ENCODE measurements around the gene HVCN1. TPM values are rescaled to one million over a fixed set of nuclear protein-coding genes. Genes with fewer than 3 reads are reported as not detected.
"Not testable (repeated sequence)": the region's sequence is repeated elsewhere in the genome, so short reads cannot be mapped to it uniquely, and the experiment has no call there.

HVCN1 gene, protein sequence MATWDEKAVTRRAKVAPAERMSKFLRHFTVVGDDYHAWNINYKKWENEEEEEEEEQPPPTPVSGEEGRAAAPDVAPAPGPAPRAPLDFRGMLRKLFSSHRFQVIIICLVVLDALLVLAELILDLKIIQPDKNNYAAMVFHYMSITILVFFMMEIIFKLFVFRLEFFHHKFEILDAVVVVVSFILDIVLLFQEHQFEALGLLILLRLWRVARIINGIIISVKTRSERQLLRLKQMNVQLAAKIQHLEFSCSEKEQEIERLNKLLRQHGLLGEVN
- total RNA-seq: 10 to 100 TPM; 47.4 to 49.1 TPM

DNA sequence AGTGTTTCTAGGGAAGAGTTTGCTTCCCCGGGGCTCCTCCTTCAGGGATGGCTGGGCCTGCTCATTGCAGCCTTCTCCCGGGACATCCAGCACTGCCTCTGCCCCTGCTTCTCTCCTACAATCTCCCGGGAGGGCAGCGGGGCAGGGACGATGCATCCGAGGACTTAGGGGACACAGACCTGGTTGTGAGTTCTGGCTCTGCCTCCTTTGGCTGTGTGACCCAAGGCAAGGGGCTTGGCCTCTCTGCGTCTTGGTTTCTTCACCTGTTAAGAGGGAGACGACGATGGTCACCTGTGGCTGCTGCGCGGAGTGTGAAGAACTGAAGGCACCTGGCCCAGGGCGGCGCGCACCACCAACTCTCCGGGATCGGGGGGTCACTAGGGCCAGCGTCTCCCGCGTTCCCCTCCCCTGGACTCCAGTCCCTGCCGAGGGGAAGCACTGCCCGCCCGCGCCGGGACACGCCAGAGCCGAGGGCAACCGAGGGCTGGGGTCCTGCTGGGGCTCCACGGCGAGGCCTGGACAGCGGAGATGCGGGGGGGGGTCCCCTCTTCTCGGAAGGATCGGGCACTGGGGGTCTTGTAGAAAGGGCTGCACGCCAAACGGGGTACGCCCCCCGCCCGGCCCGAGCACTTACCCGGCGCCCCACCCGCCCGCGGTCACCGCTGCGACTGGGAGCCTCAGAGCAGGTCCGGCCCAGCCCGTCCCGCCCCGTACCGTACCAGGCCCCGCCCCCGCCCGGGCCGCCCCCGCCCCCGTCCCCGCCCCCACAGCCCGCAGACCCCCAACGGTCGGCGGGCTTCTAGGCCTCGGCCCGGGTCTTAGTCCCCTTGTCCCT, at the start of gene HVCN1:
Gene HVCN1, minus strand, starts transcription at position 670 of the 835 bp plus-strand sequence. CDS start 5,870 bp downstream, outside the sequence.
- peaks cover 49% of the 10 kb centered on the region for H3K4me1 Mint-ChIP-seq
- peaks cover 2% of the 10 kb centered on the region for H3K9me3 Mint-ChIP-seq
- DNase-seq: peak; percentile 43
- H3K4me3 Mint-ChIP-seq: peak within 1 kb of the TSS; percentile 90
- peak within 1 kb of the TSS; percentile 92 for H3K27ac Mint-ChIP-seq
- H3K27me3 Mint-ChIP-seq: no peaks in the 10 kb centered on the region
- peaks cover 35% of the 10 kb centered on the region for H3K36me3 Mint-ChIP-seq

DNA sequence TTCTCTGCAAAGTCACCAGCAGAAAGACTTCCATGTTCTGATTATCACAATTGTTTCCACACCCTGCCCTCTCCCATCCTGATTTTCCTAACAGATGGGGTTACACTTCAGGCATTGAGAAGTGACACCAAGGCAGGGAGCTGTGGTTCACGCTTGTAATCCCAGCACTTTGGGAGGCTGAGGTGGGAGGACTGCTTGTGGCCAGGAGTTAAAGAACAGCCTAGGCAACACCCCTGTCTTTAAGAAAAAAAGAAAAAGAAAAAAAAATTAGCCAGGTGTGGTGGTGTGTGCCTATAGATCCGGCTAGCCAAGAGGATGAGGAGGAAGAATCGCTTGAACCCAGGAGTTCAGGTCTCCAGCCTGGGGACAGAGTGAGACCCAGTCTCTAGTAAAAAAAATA, 48.6 kb upstream of the HVCN1 start:
- no peaks in the 10 kb centered on the region for H3K27me3 Mint-ChIP-seq
- H3K27ac Mint-ChIP-seq: peak overlapping the region; percentile 12
- H3K9me3 Mint-ChIP-seq: no peaks in the 10 kb centered on the region
- H3K4me3 Mint-ChIP-seq: peak overlapping the region; percentile 34
- peaks cover 57% of the 10 kb centered on the region for H3K36me3 Mint-ChIP-seq
- peaks cover 62% of the 10 kb centered on the region for H3K4me1 Mint-ChIP-seq
- no peak for DNase-seq

DNA sequence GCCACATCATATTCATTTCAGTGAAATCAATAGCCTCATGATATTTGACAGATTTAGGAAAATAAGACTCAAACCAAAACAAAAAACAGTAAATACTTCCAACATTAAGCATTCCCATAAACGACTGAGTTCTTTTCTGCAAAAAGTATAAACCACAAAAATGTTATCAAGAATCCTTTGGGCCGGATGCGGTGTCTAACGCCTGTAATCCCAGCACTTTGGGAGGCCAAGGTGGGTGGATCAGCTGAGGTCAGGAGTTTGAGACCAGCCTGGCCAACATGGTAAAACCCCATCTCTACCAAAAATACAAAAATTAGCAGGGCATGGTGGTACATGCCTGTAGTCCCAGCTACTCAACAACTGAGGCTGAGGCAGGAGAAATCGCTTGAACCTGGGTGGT, 48.1 kb upstream of the HVCN1 start:
- Mint-ChIP-seq H3K27ac (peak overlapping the region; percentile 48), H3K36me3 (peaks cover 58% of the 10 kb centered on the region), H3K4me1 (peaks cover 67% of the 10 kb centered on the region)
- H3K9me3 Mint-ChIP-seq, DNase-seq, H3K4me3 Mint-ChIP-seq, H3K27me3 Mint-ChIP-seq: not testable (repeated sequence)

DNA sequence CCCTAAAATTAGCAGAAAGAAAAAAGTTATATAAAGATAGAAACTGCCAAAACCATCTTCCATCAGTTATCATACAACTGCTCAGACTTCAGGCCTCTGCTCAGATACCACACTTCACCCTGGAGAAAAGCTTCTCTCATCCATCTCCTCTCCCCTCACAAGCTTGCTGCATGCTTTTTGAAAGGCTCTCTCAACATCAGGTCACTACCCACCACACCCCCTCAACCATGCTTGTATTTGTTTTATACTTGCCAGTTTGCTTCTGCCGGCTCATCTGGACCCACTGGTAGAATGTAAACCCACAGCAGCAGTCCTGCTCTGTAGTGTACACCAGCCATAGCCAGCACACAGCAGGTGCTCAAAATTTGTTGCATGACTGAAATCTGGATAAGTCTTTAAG, 45.0 kb upstream of the HVCN1 start:
- no peaks in the 10 kb centered on the region for H3K27me3 Mint-ChIP-seq
- H3K4me1 Mint-ChIP-seq: peaks cover 63% of the 10 kb centered on the region
- no peak for DNase-seq
- H3K27ac Mint-ChIP-seq: peak overlapping the region; percentile 32
- peaks cover 51% of the 10 kb centered on the region for H3K36me3 Mint-ChIP-seq
- peak overlapping the region; percentile 8 for H3K4me3 Mint-ChIP-seq
- no peaks in the 10 kb centered on the region for H3K9me3 Mint-ChIP-seq

DNA sequence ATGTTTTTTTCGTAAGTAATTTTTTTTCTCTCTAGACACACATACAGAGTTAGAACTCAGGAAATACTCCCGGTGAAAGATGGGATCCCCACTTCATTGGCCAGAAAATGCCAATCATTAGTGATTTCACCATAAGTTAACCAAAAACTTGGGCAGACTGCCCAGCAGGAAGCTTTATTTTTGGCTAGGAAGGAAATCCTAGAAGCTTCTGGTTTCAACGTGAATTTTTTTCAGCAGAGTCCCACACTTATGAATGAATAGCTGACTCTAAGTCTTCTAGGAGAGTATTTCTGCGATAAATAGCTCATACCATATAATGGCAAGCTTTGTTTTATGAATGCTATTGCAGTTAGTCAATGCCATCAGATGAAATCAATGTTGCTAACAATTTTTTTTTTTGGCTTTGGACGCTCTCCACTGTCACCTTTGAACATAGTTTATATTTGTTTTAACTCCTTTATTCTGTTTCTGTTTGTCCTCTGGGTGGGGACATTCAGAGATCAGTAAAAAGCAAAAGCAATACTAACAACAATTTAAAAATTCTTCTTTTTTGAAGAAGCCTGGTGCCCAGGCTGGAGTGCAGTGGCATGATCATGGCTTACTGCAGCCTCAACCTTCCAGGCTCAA, 44.3 kb upstream of the HVCN1 start:
- Mint-ChIP-seq H3K4me3 (no peak overlapping the region), H3K27ac (no peak overlapping the region), H3K36me3 (peaks cover 50% of the 10 kb centered on the region), H3K4me1 (peaks cover 61% of the 10 kb centered on the region), H3K27me3 (no peaks in the 10 kb centered on the region), H3K9me3 (no peaks in the 10 kb centered on the region)
- no peak for DNase-seq

DNA sequence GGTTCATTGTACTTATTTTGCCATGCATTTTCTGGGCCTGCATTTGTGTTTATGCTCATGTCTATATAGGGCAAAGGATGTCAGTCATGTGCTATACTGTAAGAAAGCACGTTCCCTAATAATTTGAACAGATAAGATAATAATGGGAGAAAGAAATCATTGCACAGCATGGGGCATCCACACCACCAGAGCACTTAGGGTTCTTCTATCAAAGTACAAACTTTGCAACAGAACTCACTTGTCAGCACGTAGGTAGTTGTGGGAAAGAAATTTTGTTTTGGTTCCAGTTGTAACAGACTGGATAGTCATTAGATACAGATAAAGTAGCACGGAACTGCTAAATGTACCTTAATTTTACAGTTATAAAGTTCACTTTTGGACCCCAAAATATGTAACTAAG, 43.7 kb upstream of the HVCN1 start:
- Mint-ChIP-seq H3K9me3 (no peaks in the 10 kb centered on the region), H3K36me3 (peaks cover 51% of the 10 kb centered on the region), H3K27me3 (no peaks in the 10 kb centered on the region), H3K4me3 (no peak overlapping the region), H3K27ac (no peak overlapping the region), H3K4me1 (peaks cover 60% of the 10 kb centered on the region)
- DNase-seq: no peak

DNA sequence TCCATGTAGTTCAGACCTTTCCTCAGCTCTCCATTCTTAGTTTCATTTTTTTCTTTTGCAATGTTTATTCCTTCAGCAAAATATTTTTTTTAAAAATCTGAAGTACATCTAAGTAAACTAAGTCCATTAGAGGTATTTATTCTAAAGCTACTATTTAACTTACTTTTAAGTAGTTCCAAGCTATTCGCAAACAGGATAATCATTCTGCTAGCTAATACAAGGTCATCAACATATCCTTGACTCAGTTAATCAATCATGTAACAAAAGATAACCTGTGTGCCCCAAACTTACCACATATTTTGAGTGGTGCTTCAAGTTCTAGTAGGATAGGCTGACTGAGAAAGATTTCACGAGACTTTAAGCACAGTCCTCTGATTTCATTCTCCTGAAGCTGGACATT, 42.6 kb upstream of the HVCN1 start:
- Mint-ChIP-seq H3K27ac (peak overlapping the region; percentile 47), H3K4me1 (peaks cover 64% of the 10 kb centered on the region), H3K4me3 (no peak overlapping the region), H3K36me3 (peaks cover 52% of the 10 kb centered on the region), H3K27me3 (no peaks in the 10 kb centered on the region), H3K9me3 (no peaks in the 10 kb centered on the region)
- DNase-seq: no peak

DNA sequence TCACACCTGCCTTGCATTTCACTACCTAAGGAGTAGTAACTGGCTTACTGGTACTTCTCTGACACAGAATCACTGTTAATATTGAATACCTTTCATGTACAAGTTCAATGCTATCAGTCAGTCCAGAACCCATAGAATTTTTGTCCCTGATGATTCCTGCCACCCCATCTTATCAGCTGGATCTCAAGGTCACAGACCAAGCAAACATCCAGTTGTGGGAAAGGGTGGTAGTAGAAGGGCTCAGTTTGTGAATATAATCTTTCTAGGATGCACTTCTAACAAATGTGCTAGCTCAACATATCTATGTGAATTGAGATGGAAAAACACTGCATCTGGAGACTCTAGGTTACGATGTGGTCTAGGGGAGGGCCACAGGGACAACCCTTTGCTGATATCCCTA, 39.7 kb upstream of the HVCN1 start:
- H3K4me1 Mint-ChIP-seq: peaks cover 66% of the 10 kb centered on the region
- peaks cover 55% of the 10 kb centered on the region for H3K36me3 Mint-ChIP-seq
- no peaks in the 10 kb centered on the region for H3K9me3 Mint-ChIP-seq
- H3K27ac Mint-ChIP-seq: peak overlapping the region; percentile 73
- H3K27me3 Mint-ChIP-seq: no peaks in the 10 kb centered on the region
- DNase-seq: no peak
- H3K4me3 Mint-ChIP-seq: no peak overlapping the region

DNA sequence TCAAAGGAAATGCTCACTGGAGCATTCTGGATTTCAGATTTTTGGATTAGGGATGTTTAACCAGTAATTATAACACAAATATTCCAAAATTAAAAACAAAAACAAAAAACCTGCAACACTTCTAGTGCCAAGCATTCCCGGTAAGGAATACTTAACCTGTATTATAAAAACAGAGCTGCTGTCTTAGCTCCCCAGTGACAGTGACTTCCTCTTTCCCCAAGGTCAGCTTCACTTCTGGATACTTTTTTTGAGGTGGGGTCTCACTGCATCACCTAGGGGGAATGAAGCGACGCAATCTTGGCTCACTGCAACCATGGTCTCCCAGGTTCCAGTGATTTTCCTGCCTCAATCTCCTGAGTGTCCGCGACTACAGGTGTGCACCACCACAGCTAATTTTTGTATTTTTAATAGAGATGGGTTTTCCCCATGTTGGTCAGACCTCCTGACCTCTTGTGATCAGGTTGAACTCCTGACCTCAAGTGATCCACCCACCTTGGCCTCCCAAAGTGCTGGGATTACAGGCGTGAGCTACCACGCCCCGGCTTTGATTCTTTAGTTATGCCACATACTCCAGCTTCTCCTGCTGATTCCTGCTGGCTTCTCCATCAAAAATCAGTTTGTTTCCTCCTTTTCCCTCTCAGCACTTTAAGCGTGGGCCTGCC, 37.9 kb upstream of the HVCN1 start:
- peaks cover 56% of the 10 kb centered on the region for H3K36me3 Mint-ChIP-seq
- no peaks in the 10 kb centered on the region for H3K27me3 Mint-ChIP-seq
- peaks cover 51% of the 10 kb centered on the region for H3K4me1 Mint-ChIP-seq
- H3K27ac Mint-ChIP-seq: peak overlapping the region; percentile 68
- H3K4me3 Mint-ChIP-seq: no peak overlapping the region
- DNase-seq: no peak
- H3K9me3 Mint-ChIP-seq: no peaks in the 10 kb centered on the region

DNA sequence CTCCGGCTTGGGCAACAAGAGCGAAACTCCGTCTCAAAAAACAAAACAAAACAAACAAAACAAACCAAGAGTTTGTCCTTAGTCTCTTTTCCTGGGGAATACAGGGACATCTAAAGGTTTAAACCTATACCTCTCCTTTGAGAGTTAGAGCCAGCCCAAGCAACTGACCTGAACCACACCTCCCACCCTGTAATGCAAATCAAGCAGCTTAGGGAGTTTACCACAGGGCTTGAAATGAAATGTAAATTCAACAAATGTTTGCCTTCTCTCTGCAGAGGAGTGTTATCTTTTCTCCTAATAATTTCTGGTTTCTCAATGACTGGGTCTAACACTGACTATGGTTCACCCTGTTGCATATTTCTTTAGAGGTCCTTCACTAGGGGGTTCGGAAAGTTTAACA, 37.1 kb upstream of the HVCN1 start:
- peaks cover 46% of the 10 kb centered on the region for H3K4me1 Mint-ChIP-seq
- H3K9me3 Mint-ChIP-seq: no peaks in the 10 kb centered on the region
- DNase-seq: no peak
- peak overlapping the region; percentile 7 for H3K27ac Mint-ChIP-seq
- H3K27me3 Mint-ChIP-seq: no peaks in the 10 kb centered on the region
- H3K36me3 Mint-ChIP-seq: peaks cover 57% of the 10 kb centered on the region
- H3K4me3 Mint-ChIP-seq: no peak overlapping the region

DNA sequence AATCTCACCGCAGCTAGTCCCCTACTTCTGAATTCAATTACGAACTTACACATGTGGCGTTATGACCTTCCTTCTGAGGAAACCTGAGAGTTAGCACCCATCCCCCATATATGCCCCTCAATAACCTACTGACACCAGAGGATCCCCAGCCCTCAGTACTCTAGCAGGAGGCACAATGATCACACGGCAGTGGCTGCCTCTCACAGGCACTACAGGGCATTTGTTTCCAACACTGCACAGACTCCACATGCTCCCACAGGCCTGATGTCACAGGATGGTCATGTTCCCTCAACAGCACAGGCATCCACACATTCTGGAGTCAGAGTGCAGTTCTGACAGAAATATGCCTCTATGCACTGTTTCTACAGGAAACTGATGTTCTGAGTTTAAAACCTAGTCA, 36.4 kb upstream of the HVCN1 start:
- no peak overlapping the region for H3K4me3 Mint-ChIP-seq
- peaks cover 43% of the 10 kb centered on the region for H3K4me1 Mint-ChIP-seq
- peak overlapping the region; percentile 40 for H3K27ac Mint-ChIP-seq
- H3K36me3 Mint-ChIP-seq: peaks cover 59% of the 10 kb centered on the region
- no peaks in the 10 kb centered on the region for H3K9me3 Mint-ChIP-seq
- DNase-seq: no peak
- no peaks in the 10 kb centered on the region for H3K27me3 Mint-ChIP-seq

DNA sequence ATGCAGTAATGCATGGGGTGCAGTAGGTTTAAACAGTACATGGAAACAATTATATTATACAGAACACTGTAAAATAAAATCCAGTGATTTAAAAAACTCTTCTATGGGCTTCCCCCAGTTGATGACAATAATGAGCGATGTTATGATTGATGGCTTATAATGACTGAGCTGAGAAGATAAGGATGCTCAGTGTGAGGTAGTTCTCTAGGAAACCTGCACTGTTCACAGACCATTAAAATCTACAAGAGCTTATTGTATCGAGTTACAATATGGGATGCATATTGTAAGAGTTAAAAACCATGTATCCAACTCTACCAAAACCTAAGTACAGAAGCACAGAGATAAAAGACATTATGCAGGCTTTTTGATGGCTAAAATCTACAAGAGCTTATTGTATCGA, 34.0 kb upstream of the HVCN1 start:
- not testable (repeated sequence) for H3K27me3 Mint-ChIP-seq, H3K27ac Mint-ChIP-seq, H3K9me3 Mint-ChIP-seq, H3K4me3 Mint-ChIP-seq, DNase-seq
- peaks cover 64% of the 10 kb centered on the region for H3K36me3 Mint-ChIP-seq
- H3K4me1 Mint-ChIP-seq: peaks cover 38% of the 10 kb centered on the region

DNA sequence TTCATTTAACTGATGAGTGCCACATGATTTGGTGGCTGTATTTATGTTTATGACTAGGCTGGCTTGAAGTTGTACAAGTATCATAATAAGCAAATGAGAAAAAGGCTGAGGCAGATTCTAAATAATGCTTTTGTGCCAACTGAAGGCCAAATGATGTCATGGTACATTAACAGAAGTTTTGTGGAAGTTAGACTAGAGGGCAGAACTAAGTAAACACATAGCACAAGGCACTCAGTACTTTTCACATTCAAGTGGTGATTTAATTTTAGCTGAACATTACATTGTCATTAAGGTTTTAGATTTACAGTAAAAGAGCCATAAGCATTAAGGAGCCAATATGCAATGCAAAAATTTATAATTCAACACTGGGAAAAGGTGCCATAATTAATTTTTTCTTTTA, 32.7 kb upstream of the HVCN1 start:
- no peak for DNase-seq
- Mint-ChIP-seq H3K9me3 (no peaks in the 10 kb centered on the region), H3K36me3 (peaks cover 67% of the 10 kb centered on the region), H3K27me3 (no peaks in the 10 kb centered on the region), H3K27ac (no peak overlapping the region), H3K4me1 (peaks cover 37% of the 10 kb centered on the region), H3K4me3 (no peak overlapping the region)

DNA sequence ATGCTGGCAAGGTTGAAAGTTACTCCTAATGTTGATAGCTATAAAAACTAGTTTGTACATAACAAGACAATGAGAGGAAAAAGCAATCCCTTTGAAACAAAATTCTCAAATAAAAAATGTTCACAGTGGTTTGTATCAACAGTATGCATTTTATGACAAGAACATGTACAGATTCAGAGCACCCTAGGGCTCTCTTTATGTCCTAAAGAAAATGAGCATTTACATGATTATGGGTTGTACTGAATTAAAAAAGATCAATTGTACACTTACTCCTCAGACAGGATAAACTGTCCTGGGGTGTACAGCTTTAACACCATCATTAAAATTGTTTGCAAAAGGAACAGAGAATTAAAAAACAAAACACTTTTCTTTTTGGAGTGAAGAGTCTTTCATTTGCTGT, 31.6 kb upstream of the HVCN1 start:
- H3K27ac Mint-ChIP-seq: no peak overlapping the region
- no peak overlapping the region for H3K4me3 Mint-ChIP-seq
- no peaks in the 10 kb centered on the region for H3K9me3 Mint-ChIP-seq
- peaks cover 61% of the 10 kb centered on the region for H3K36me3 Mint-ChIP-seq
- no peak for DNase-seq
- peaks cover 28% of the 10 kb centered on the region for H3K4me1 Mint-ChIP-seq
- H3K27me3 Mint-ChIP-seq: no peaks in the 10 kb centered on the region
